Lung (tissue), 12 donors: ENCODE results near the gene ENPEP. TPM values are rescaled to one million over a fixed set of nuclear protein-coding genes. Genes with fewer than 3 reads are reported as not detected.
A peak's percentile ranks its signal among the peaks of the same experiment; 100 is the strongest.
"Not testable (repeated sequence)": the region's sequence is repeated elsewhere in the genome, so short reads cannot be mapped to it uniquely, and the experiment has no call there.

ENCODE experiments used
- ATAC-seq: fragments of 200-7000 bp; cut with Tn5 transposase; one replicate; pipeline ENCODE4 v1.9.1; 2020; ENCODE audit warnings: moderate number of reproducible peaks; ENCODE audit not compliant: insufficient read depth, low FRiP score
- DNase-seq, 3 donors: peaks; one replicate each; pipeline ENCODE4 v3.0.0-alpha.2; 2013 to 2017
- H3K27ac ChIP-seq, 2 donors: one replicate each; pipeline ENCODE4 v1.5.1; 2013; ENCODE audit warnings: mild to moderate bottlenecking in 2 of 2, moderate library complexity in 2 of 2, control low read depth in 1 of 2, inconsistent platforms in 1 of 2, low read depth in 1 of 2, low read length in 1 of 2
- H3K27me3 ChIP-seq, 3 donors: one replicate each; pipeline ENCODE4 v1.5.1; 2013; ENCODE audit warnings: low read length in 2 of 3; ENCODE audit not compliant: control insufficient read depth in 3 of 3, insufficient read depth in 3 of 3
- H3K36me3 ChIP-seq, 4 donors: one replicate each; pipeline ENCODE4 v1.5.1; 2013; ENCODE audit warnings: low read length in 4 of 4, mild to moderate bottlenecking in 1 of 4, moderate library complexity in 1 of 4; ENCODE audit not compliant: control insufficient read depth in 4 of 4, insufficient read depth in 4 of 4
- H3K4me1 ChIP-seq, 5 donors: one replicate each; pipeline ENCODE4 v1.5.1; 2013; ENCODE audit warnings: low read length in 5 of 5, mild to moderate bottlenecking in 2 of 5, moderate library complexity in 1 of 5; ENCODE audit not compliant: control insufficient read depth in 5 of 5, insufficient read depth in 5 of 5
- H3K4me3 ChIP-seq: one replicate; pipeline ENCODE4 v1.5.1; 2013; ENCODE audit warnings: mild to moderate bottlenecking, control low read depth, moderate library complexity
- H3K9ac ChIP-seq, 2 donors: one replicate each; pipeline ENCODE4 v1.5.1; 2013; ENCODE audit warnings: low read length in 2 of 2, control low read depth in 1 of 2; ENCODE audit not compliant: insufficient read depth in 1 of 2
- H3K9me3 ChIP-seq, 4 donors: one replicate each; pipeline ENCODE4 v1.5.1; 2013; ENCODE audit warnings: low read length in 3 of 4, mild to moderate bottlenecking in 1 of 4, moderate library complexity in 1 of 4; ENCODE audit not compliant: control insufficient read depth in 4 of 4, insufficient read depth in 3 of 4
- WGBS, 2 donors: extraction: QIAGEN DNeasy Blood & Tissue Kit; methylation state at CpG; one replicate each; pipeline ENCODE4 v1.1.7; 2013; 5-methylcytosine and 5-hydroxymethylcytosine counted together
- polyA plus RNA-seq, 2 donors: library from polyadenylated mRNA; stranded (reverse); fragments of 200-250 nt; gene quantifications; one replicate each; pipeline ENCODE4 v1.2.1, GENCODE V29; 2013
- total RNA-seq, 2 donors: library from RNA; depleted of rRNA in 1 of 2; stranded (reverse); fragments of >200 nt in 1 of 2; gene quantifications; one replicate each; pipeline ENCODE4 v1.2.1, GENCODE V29; 2014 to 2021
- TF ChIP-seq, protein P1 (sequence below): IDR thresholded peaks from 2 replicates; pipeline ENCODE4 v1.5.1; 2012; ENCODE audit warnings: mild to moderate bottlenecking; ENCODE audit errors: control extremely low read depth, extremely low read depth
- donor health status: control.
- donor health status: control.
- donor health status: Bipolar disorder and iron deficiency.
- donor health status: healthy.
- donor health status: DM: yes; HTN: yes; CAD: no.

Gene ENPEP
- total and polyA plus RNA-seq, 4 donors: 1.0 to 26.3 (median 3.6) TPM

DNA sequence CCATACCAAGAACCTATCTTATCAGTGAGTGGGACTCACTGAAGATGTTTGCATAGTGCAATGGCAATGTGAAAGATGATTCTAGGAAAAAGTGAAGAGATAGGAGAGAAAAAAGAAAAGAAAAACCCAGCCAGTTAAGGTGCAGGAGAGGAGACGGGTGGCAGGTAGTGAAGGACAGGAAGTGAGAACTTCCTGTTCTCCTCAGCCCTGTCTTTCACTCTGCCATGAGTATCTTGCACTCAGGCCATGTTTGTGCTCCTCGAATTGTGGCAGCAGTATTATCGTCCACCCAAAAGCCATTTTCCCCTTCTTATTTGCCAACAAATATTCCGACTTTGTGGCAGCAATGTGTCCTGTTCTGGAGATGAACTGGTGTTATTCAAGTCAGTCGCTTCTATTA, 8.6 kb upstream of the ENPEP start:
- TF ChIP-seq, protein P1, sequence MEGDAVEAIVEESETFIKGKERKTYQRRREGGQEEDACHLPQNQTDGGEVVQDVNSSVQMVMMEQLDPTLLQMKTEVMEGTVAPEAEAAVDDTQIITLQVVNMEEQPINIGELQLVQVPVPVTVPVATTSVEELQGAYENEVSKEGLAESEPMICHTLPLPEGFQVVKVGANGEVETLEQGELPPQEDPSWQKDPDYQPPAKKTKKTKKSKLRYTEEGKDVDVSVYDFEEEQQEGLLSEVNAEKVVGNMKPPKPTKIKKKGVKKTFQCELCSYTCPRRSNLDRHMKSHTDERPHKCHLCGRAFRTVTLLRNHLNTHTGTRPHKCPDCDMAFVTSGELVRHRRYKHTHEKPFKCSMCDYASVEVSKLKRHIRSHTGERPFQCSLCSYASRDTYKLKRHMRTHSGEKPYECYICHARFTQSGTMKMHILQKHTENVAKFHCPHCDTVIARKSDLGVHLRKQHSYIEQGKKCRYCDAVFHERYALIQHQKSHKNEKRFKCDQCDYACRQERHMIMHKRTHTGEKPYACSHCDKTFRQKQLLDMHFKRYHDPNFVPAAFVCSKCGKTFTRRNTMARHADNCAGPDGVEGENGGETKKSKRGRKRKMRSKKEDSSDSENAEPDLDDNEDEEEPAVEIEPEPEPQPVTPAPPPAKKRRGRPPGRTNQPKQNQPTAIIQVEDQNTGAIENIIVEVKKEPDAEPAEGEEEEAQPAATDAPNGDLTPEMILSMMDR: no peak

GRCh38 chr4:110472583-110473329, 3.2 kb upstream of the ENPEP start:
- TF ChIP-seq, protein P1: no peak
- Histone ChIP-seq H3K4me1 (peaks cover 0 to 12% (median 0%) of the 10 kb centered on the region in 5 donors), H3K27me3 (no peaks in the 10 kb centered on the region), H3K27ac (no peak overlapping the region), H3K9ac (no peak overlapping the region), H3K36me3 (no peaks in the 10 kb centered on the region), H3K4me3 (no peak overlapping the region), H3K9me3 (no peaks in the 10 kb centered on the region)
- DNase-seq: no peak
- 63 to 64% methylated on average over 8 of the region's 8 CpGs for WGBS, 2 donors
- no peak for ATAC-seq

More for the DNA sequence above, 8.6 kb upstream of the ENPEP start:
- H3K9me3 ChIP-seq: no peaks in the 10 kb centered on the region
- no peak overlapping the region for H3K27ac ChIP-seq
- no peak for DNase-seq
- no peaks in the 10 kb centered on the region for H3K27me3 ChIP-seq
- H3K9ac ChIP-seq: no peak overlapping the region
- no peaks in the 10 kb centered on the region for H3K36me3 ChIP-seq
- 80 to 81% methylated on average over 5 of the region's 5 CpGs for WGBS, 2 donors
- H3K4me3 ChIP-seq: no peak overlapping the region
- no peak for ATAC-seq
- no peaks in the 10 kb centered on the region for H3K4me1 ChIP-seq

- ATAC-seq: no peak
- H3K36me3 ChIP-seq: no peaks in the 10 kb centered on the region
- no peak overlapping the region for H3K4me3 ChIP-seq
- H3K9me3 ChIP-seq: no peaks in the 10 kb centered on the region
- no peaks in the 10 kb centered on the region for H3K27me3 ChIP-seq
- H3K4me1 ChIP-seq: peaks cover 0 to 12% (median 0%) of the 10 kb centered on the region in 5 donors
- H3K9ac ChIP-seq: peak overlapping the region in 1 of 2 donors; percentile 23
- 52 to 68% methylated on average over 5 of the region's 5 CpGs for WGBS, 2 donors
- TF ChIP-seq, protein P1: no peak
- DNase-seq: no peak
- H3K27ac ChIP-seq: no peak overlapping the region
These were observed 1.5 kb upstream of the ENPEP start for GRCh38 chr4:110474481-110474880.

DNA sequence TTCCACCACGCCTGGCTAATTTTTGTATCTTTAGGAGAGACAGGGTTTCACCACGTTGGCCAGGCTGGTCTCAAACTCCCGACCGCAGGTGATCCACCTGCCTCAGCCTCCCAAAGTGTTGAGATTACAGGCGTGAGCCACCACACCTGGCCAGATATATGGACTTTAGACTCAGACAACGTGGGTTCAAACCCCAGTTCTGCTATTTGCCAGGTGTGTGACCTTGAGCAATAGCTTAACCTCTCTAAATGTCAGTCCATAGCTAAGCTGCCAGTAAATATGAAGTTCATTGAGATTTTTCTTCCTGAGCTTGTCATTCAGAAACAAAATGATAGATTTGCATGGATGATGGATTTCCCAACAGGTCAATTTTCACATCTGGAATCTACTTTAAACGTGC, 875 bp upstream of the ENPEP start:
- H3K4me3 ChIP-seq, H3K27ac ChIP-seq, H3K27me3 ChIP-seq, ATAC-seq, H3K36me3 ChIP-seq, DNase-seq, H3K9me3 ChIP-seq: not testable (repeated sequence)
- 80 to 82% methylated on average over 7 of the region's 7 CpGs for WGBS, 2 donors
- Histone ChIP-seq H3K9ac (peak overlapping the region in 1 of 2 donors; percentile 44), H3K4me1 (peaks cover 0 to 12% (median 0%) of the 10 kb centered on the region in 5 donors)
